ENCODE data around the gene ROGDI. TPM values are rescaled to one million over a fixed set of nuclear protein-coding genes. Genes with fewer than 3 reads are reported as not detected.

The ROGDI gene
- total RNA-seq, 1 donor from 2014 or later: 3.8 TPM

DNA sequence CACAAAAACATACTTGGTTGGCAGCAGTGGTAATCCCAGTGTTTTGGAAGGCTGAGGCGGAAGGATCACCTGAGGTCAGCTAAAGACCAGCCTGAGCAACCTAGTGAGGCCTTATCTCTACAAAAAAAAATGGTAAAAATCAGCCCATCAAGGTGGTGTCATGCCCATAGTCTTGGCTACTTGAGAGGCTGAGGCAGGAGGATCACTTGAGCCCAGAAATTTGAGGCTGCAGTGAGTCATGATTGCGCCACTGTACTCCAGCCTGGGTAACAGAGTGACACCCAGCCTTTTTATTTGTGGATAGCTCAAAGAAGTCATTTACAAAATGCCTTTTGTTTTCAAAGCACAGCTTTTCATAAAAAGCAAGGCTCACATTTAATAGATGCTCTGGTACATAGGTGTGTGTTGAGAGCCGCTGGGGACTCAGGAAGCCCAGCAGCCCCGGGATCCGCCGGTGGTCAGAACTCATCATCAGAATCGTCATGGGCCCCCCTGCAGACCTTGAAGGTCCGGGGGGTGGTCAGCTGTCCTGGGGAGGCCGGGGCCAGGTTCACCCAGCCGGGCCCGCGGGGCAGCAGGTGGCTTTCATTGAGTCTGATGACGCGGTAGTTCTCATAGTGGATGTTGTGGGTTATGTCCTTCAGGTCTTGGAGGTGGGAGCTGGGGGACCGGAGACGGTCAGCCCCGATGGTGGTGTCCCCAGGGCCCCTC is 24.9 kb downstream of the ROGDI start:
- Mint-ChIP-seq H3K9me3 (no peaks in the 10 kb centered on the region), H3K4me3 (no peak overlapping the region), H3K36me3 (ENCODE audit: low read depth) (no peaks in the 10 kb centered on the region), H3K4me1 (no peaks in the 10 kb centered on the region), H3K27ac (no peak overlapping the region), H3K27me3 (no peaks in the 10 kb centered on the region)
- intact Hi-C loops (cut with micrococcal nuclease): no loop called here
- DNase-seq: no peak

DNA sequence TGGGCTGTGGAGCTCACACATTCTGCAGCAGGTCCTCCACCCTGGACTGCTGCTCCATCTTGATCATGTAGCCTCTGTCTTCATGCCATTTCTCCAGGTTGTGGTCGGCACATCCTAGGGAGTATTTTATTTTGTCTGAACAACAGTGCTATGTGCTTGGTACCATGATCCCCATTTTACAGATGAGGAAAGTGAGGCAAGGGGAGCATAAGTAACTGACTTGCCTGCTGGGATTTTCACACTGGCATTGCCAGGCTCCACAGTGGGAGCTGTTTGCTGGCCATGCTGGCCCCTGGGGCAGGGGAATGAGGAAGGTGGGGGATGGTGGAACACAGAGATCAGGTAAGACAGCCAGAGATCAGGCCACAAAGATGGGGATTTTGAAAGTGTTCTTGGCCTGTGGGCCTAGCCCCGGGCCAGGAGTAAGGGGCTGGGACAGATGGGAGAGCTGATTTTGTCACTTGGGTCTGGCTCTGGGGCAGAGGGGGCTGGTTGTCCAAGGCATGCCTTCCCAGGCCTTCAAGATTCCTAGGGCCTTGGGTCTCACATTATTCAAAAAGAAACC is 26.2 kb downstream of the ROGDI start:
- Mint-ChIP-seq H3K27me3 (no peaks in the 10 kb centered on the region), H3K4me3 (no peak overlapping the region), H3K36me3 (ENCODE audit: low read depth) (no peaks in the 10 kb centered on the region), H3K9me3 (no peaks in the 10 kb centered on the region), H3K4me1 (no peaks in the 10 kb centered on the region), H3K27ac (no peak overlapping the region)
- no peak for DNase-seq
- intact Hi-C loops (cut with micrococcal nuclease): no loop called here

DNA sequence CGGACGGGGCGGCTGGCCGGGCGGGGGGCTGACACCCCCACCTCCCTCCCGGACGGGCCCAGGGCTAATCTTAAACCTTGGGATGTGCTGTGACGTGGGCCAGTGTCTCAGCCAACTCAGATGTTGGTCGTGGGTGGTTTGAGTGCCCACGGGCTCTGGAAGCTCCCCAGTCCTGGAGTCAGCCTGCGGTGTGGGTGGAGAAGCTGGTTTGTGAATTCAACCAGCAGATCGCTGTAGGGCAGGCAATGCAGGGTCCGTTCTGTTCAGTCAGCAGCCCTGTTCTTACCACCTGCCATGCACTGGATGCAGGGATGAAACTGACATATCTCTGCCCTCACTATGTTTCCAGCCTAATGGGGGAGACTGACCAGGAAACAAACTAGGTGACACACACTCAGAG is 27.4 kb downstream of the ROGDI start:
- Mint-ChIP-seq H3K27me3 (no peaks in the 10 kb centered on the region), H3K36me3 (ENCODE audit: low read depth) (no peaks in the 10 kb centered on the region), H3K4me3 (no peak overlapping the region), H3K27ac (no peak overlapping the region), H3K4me1 (no peaks in the 10 kb centered on the region), H3K9me3 (no peaks in the 10 kb centered on the region)
- intact Hi-C loops (cut with micrococcal nuclease): no loop called here
- no peak for DNase-seq

DNA sequence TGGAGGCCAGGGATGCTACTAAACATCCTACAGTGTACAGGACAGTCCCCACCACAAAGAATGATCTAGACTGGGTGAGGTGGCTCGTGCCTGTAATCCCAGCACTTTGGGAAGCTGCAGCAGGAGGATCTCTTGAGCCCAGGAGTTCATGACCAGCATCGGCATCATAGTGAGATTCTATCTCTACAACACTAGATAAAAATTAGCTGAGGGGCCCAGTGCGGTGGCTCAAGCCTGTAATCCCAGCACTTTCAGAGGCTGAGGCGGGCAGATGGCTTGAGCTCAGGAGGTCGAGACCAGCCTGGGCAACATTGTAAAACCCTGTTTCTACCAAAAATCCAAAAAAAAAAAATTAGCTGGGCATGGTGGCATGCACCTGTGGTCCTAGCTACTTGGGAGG is 30.1 kb downstream of the ROGDI start:
- H3K4me1 Mint-ChIP-seq: peaks cover 11% of the 10 kb centered on the region
- H3K9me3 Mint-ChIP-seq: no peaks in the 10 kb centered on the region
- no peak for DNase-seq
- no peaks in the 10 kb centered on the region for H3K27me3 Mint-ChIP-seq
- H3K4me3 Mint-ChIP-seq: no peak overlapping the region
- H3K36me3 Mint-ChIP-seq (ENCODE audit: low read depth): peaks cover 1% of the 10 kb centered on the region
- intact Hi-C loops (cut with micrococcal nuclease): no loop called here
- no peak overlapping the region for H3K27ac Mint-ChIP-seq

DNA sequence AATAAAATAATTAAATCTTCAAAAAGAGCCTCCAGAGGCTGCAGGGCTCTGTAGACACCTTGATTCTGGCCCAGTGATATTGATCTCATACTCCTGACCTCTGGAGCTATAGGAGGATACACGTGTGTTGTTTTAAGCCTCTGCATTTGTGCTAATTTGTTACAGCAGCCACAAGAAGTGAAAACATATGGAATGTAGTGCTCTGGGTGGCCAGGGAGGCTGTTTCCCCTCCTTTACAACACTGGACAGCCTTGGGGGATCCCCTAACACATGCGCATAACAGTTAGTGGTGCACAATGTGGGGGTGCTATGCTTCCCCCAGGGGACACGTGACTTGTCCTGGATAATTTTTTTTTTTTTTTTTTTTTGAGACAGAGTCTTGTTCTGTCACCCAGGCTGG is 30.8 kb downstream of the ROGDI start:
- H3K27me3 Mint-ChIP-seq: no peaks in the 10 kb centered on the region
- H3K36me3 Mint-ChIP-seq (ENCODE audit: low read depth): peaks cover 1% of the 10 kb centered on the region
- H3K9me3 Mint-ChIP-seq: no peaks in the 10 kb centered on the region
- H3K27ac Mint-ChIP-seq: no peak overlapping the region
- no peak overlapping the region for H3K4me3 Mint-ChIP-seq
- H3K4me1 Mint-ChIP-seq: peaks cover 14% of the 10 kb centered on the region
- intact Hi-C loops (cut with micrococcal nuclease): no loop called here
- no peak for DNase-seq

DNA sequence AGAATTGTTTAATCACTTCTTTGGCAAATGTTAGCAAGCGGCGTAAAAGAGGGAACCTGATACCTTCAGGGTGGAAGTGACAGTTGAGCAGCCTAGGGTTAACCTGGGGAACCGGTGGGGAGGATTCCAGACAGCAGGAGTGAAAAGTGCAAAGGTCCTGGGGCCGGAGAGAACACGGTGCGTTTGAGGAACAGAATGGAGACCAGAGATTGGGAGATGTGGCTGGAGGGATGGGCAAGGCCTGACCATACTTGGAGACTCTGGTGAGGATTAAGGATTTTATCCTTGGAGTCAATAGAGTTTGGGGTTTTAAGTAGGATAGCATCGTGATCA is 33.2 kb downstream of the ROGDI start:
- H3K4me1 Mint-ChIP-seq: peaks cover 24% of the 10 kb centered on the region
- no peak for DNase-seq
- no peaks in the 10 kb centered on the region for H3K9me3 Mint-ChIP-seq
- intact Hi-C loops (cut with micrococcal nuclease): loop anchor here (10.0 kb wide), 1 partner anchor 104 kb away; no protein-coding TSS in a partner anchor
- peak overlapping the region; percentile 96 for H3K4me3 Mint-ChIP-seq
- no peak overlapping the region for H3K27ac Mint-ChIP-seq
- H3K36me3 Mint-ChIP-seq (ENCODE audit: low read depth): peaks cover 4% of the 10 kb centered on the region
- H3K27me3 Mint-ChIP-seq: no peaks in the 10 kb centered on the region

DNA sequence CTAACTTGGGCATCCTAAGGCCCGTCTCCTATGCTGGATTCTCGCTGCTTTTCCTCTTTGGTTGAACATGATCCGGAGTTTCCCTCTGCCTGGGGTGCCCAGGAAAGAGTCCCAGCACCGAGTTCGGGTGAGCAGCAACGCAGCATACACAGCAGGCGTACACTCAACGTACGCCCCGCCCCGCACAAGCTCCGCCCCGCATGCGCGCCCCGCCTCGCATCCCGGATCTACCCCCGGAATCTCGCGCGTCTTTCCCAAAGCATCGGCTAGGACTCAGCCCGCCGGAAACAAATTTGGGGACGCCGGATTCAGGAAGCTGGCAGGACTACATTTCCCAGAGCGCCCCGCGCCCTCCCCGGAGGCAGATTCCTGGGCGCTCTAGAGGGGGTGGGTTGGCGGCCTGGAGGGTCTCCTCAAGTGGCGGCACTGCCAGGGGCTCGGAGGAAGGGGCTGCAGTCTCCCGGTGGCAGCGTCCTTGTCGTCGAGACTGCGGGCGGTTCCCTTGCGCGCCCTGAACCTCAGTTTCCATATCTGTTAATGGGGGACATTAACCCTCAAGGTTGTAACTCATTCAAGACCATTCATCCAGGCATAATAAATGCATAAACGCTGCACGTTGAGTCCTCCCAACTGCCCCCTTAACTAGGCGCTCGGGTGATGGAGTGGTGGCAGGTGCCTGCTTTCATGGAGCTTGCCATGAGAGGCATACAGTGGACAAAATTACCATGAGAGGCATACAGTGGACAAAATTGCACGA is 33.7 kb downstream of the ROGDI start:
- H3K27ac Mint-ChIP-seq: peak overlapping the region; percentile 91
- peaks cover 24% of the 10 kb centered on the region for H3K4me1 Mint-ChIP-seq
- H3K4me3 Mint-ChIP-seq: peak overlapping the region; percentile 96
- H3K27me3 Mint-ChIP-seq: no peaks in the 10 kb centered on the region
- DNase-seq: peak; percentile 97
- H3K36me3 Mint-ChIP-seq (ENCODE audit: low read depth): peaks cover 4% of the 10 kb centered on the region
- intact Hi-C loops (cut with micrococcal nuclease): loop anchor here (1.0 to 10.0 kb wide), 2 partner anchors 34 to 104 kb away; partner anchors contain the start of gene ROGDI
- no peaks in the 10 kb centered on the region for H3K9me3 Mint-ChIP-seq

DNA sequence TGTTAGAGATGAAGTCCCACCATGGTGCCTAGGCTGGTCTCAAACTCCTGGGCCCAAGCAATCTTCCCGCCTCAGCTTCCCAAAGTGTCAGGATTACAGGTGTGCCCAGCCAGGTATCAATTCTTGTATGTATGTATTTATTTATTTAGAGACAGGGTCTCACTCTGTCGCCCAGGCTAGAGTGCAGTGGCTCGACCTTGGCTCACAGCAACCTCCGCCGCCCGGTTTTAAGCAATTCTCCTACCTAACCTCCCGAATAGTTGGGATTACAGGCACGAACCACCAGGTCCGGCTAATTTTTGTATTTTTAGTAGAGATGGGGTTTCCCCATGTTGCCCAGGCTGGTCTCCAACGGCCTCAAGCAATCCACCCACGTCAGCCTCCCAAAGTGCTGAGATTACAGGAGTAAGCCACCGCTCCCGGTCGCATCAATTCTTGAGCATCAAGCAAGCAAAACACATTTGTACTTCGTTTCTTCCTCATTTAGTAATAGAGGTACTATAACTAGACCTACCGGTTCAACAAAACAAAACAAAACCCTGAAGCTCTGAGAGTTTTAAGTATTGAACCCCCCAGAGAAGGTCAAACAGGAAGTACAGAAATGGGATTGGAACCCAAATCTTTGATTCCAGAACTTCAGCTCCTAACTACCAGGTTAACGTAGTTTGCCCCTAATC is 34.4 kb downstream of the ROGDI start:
- intact Hi-C loops (cut with micrococcal nuclease): loop anchor here (1.0 to 10.0 kb wide), 5 partner anchors 34 to 191 kb away; partner anchors contain the start of genes ANKS3, DNAAF8, ROGDI and SEC14L5
- no peaks in the 10 kb centered on the region for H3K27me3 Mint-ChIP-seq
- DNase-seq: peak; percentile 66
- peak overlapping the region; percentile 96 for H3K4me3 Mint-ChIP-seq
- H3K36me3 Mint-ChIP-seq (ENCODE audit: low read depth): peaks cover 5% of the 10 kb centered on the region
- peaks cover 24% of the 10 kb centered on the region for H3K4me1 Mint-ChIP-seq
- peak overlapping the region; percentile 91 for H3K27ac Mint-ChIP-seq
- no peaks in the 10 kb centered on the region for H3K9me3 Mint-ChIP-seq

DNA sequence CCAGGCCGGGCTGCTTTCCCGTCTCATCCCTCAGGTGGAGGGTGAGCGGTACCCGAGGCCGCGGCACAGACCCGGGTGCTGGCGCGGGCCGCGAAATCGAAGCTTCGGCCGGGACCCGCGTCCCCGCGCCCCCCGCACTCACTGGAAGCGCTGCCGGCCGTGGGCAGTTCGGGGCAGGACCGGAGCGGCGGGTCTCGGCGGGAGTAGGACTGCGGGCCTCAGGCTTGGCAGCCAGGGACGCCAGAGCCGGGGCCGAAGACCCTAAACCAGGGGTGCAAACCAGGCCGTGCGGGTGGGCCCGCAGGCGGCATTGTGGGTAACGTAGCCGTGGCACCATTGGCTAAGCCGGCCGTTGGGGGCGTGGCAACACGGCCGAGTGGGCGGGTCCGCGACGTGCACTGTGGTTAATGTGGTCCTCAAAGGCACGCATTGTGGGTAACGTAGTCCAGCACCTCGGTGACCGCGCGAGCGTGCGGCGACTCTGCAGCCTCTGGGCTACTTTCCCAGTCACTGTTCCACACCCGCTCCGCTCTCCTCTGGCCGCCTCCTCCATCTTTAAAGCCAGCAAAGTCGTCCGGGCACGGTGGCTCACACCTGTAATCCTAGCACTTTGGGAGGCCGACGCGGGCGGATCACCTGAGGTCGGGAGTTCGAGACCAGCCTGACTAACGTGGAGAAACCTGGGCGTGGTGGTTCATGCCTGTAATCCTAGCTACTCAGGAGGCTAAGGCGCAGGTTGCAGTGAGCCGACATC is 35.4 kb downstream of the ROGDI start, which contains the start of gene ZNF500:
TSS of gene ZNF500 (minus strand) at position 288 of the 754 bp plus-strand sequence. CDS start 1,184 bp downstream, outside the sequence.
- no peaks in the 10 kb centered on the region for H3K27me3 Mint-ChIP-seq
- intact Hi-C loops (cut with micrococcal nuclease): loop anchor here (1.0 to 10.0 kb wide), 4 partner anchors 33 to 192 kb away; partner anchors contain the start of genes ANKS3, DNAAF8 and SEC14L5
- peaks cover 7% of the 10 kb centered on the region for H3K36me3 Mint-ChIP-seq (ENCODE audit: low read depth)
- H3K4me3 Mint-ChIP-seq: peak within 1 kb of the TSS; percentile 96
- peak within 1 kb of the TSS; percentile 91 for H3K27ac Mint-ChIP-seq
- peaks cover 26% of the 10 kb centered on the region for H3K4me1 Mint-ChIP-seq
- DNase-seq: peak; percentile 100
- no peaks in the 10 kb centered on the region for H3K9me3 Mint-ChIP-seq

DNA sequence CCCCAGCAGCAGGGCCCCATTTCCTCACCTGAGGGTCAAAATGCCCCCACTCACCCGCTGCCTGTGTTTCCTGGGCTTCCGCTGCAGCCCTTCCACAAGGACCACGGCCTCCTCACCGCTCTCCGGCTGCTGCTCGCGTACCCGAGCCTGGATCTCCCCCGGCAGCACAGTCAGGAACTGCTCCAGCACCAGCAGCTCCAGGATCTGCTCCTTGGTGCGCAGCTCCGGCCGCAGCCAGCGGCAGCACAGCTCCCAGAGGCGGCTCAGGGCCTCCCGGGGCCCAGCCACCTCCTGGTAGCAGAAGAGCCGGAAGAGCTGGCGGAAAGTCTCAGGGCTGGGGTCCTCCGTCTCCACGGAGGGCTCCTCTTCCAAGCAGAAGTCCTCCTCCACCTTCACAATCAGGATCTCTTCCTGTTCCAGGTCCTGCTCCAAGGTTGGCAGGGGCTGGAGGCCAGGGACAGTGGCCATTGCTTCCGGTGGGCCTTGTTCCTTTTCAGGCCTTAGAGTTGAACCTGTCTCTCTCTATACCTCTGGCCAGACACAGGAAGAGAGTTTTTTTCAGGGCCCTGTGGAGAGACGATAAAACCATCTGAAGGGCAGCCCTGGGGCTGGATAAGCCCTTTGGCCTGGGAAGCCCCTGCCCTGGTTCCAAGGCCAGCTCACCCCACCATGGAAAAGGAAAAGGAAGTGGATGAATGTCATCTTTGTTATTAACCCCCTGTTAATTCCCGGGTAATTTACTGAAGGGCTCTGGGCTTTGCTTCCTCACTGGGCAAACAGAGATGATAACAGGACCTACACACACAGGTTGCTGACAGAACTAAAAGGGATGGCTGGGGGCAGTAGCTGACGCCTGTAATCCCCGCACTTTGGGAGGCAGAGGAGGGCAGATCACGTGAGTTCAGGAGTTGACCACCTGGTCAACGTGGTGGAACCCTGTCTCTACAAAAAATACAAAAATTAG is 36.6 kb downstream of the ROGDI start:
- peaks cover 11% of the 10 kb centered on the region for H3K36me3 Mint-ChIP-seq (ENCODE audit: low read depth)
- intact Hi-C loops (cut with micrococcal nuclease): loop anchor here (2.0 to 10.0 kb wide), 3 partner anchors 101 to 193 kb away; partner anchors contain the start of gene SEC14L5
- no peaks in the 10 kb centered on the region for H3K9me3 Mint-ChIP-seq
- DNase-seq: no peak
- peaks cover 26% of the 10 kb centered on the region for H3K4me1 Mint-ChIP-seq
- H3K4me3 Mint-ChIP-seq: peak overlapping the region; percentile 90
- no peaks in the 10 kb centered on the region for H3K27me3 Mint-ChIP-seq
- H3K27ac Mint-ChIP-seq: peak overlapping the region; percentile 88

DNA sequence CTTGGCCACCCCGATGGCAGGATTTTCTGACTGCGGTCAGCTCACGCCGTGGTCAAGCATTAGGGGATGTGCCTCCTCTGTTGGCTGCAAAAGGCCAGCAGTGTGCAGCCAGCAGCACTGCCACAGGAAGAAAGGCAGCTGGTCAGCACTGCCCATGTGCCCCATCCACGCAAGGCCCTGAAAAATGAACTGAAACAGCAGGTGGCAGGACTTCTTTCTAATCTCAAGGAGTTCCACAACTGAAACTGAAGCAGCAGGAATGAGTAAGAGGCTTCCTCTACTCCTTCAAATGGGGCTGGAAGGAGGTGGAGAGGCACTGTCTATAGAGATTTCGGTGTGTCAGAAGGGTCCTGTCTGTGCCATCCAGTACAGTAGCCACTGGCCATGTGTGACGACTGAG is 38.6 kb downstream of the ROGDI start:
- Mint-ChIP-seq H3K9me3 (no peaks in the 10 kb centered on the region), H3K4me3 (no peak overlapping the region), H3K4me1 (peaks cover 27% of the 10 kb centered on the region), H3K36me3 (ENCODE audit: low read depth) (peaks cover 22% of the 10 kb centered on the region), H3K27ac (no peak overlapping the region), H3K27me3 (no peaks in the 10 kb centered on the region)
- DNase-seq: no peak
- intact Hi-C loops (cut with micrococcal nuclease): loop anchor here (10.0 kb wide), 1 partner anchor 99 kb away; no protein-coding TSS in a partner anchor

DNA sequence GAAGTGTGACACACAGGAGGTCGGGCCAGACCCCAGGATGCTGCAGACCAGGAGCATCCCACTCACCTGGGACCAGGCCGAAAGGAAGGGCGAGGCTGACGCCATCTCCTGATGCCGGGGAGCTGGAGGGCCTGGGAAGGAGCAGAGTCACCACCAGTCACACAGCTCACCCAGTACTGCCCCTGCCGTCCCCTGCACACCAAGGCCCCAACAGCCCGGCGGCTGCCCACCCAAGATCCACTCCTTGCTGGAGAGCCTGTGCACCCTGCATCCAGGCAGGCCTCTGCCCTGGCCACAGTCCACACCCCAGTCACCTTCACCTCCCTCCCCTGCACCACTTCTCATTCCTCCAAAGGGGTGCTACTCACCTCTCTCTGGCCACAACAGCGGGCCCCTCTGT is 40.2 kb downstream of the ROGDI start:
- intact Hi-C loops (cut with micrococcal nuclease): loop anchor here (10.0 kb wide), 1 partner anchor 97 kb away; no protein-coding TSS in a partner anchor
- no peak overlapping the region for H3K4me3 Mint-ChIP-seq
- no peak for DNase-seq
- H3K27me3 Mint-ChIP-seq: no peaks in the 10 kb centered on the region
- no peaks in the 10 kb centered on the region for H3K9me3 Mint-ChIP-seq
- H3K4me1 Mint-ChIP-seq: peaks cover 17% of the 10 kb centered on the region
- no peak overlapping the region for H3K27ac Mint-ChIP-seq
- peaks cover 30% of the 10 kb centered on the region for H3K36me3 Mint-ChIP-seq (ENCODE audit: low read depth)
